Gastroesophageal sphincter (tissue), 3 donors: ENCODE measurements around the gene BMAL1.

ENCODE experiments used
- EP300 ChIP-seq: sonication (generic); formaldehyde crosslinking; IDR thresholded peaks from one replicate; pipeline ENCODE4 v1.6.1; 2017; ENCODE audit warnings: antibody characterized with exemption, mild to moderate bottlenecking
- POLR2A ChIP-seq, 2 donors: fragments of 450-650 bp; IDR thresholded peaks; one replicate each; pipeline ENCODE4 v1.6.1; 2017; ENCODE audit warnings: antibody characterized with exemption in 2 of 2, mild to moderate bottlenecking in 2 of 2, moderate library complexity in 1 of 2
- POLR2AphosphoS5 ChIP-seq: sonication (generic); formaldehyde crosslinking; IDR thresholded peaks from one replicate; pipeline ENCODE4 v1.6.1; 2017; ENCODE audit warnings: antibody characterized with exemption
- TF ChIP-seq, protein P1 (sequence below), 4 experiments: fragments of 200-600 bp in 2 of 4; fragments of 450-650 bp in 2 of 4; sonication (generic) in 1 of 4; IDR thresholded peaks; one replicate each; pipeline ENCODE4 v1.5.1; 2017 to 2019; ENCODE audit warnings: antibody characterized with exemption in 4 of 4, mild to moderate bottlenecking in 2 of 4, moderate library complexity in 2 of 4

DNA sequence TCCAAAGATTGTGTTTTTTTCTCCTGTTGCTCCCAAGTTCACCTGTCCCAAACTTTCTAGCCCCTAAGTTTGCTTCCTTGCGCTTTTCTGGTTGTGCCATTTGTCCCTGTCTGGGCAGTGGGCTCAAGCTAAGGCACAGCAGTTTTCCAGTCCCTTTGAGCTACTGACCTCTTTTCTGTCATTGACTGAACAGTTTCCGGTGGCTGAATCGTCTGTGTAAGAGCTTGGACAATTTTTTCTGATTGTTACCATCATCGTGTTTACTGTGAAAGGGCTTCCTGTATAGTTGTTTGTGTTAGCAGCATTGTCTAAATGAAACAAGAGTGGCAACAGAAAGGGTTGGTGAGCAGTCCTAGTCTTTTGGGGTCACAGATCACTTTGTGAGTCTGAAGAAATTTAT, 49.8 kb downstream of the BMAL1 start:
- TF ChIP-seq, protein P1, sequence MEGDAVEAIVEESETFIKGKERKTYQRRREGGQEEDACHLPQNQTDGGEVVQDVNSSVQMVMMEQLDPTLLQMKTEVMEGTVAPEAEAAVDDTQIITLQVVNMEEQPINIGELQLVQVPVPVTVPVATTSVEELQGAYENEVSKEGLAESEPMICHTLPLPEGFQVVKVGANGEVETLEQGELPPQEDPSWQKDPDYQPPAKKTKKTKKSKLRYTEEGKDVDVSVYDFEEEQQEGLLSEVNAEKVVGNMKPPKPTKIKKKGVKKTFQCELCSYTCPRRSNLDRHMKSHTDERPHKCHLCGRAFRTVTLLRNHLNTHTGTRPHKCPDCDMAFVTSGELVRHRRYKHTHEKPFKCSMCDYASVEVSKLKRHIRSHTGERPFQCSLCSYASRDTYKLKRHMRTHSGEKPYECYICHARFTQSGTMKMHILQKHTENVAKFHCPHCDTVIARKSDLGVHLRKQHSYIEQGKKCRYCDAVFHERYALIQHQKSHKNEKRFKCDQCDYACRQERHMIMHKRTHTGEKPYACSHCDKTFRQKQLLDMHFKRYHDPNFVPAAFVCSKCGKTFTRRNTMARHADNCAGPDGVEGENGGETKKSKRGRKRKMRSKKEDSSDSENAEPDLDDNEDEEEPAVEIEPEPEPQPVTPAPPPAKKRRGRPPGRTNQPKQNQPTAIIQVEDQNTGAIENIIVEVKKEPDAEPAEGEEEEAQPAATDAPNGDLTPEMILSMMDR (IDR thresholded peaks at IDR 0.05), result no peak
- no peak for TF ChIP-seq POLR2A (IDR thresholded peaks at IDR 0.05)
- TF ChIP-seq EP300, result no peak
- no peak for TF ChIP-seq POLR2AphosphoS5
